DND-41 (cell line): ENCODE results near the gene LPIN1.

Experiments used
- EZH2 ChIP-seq: IDR thresholded peaks from 3 replicates; pipeline ENCODE4 v1.6.1; 2012; ENCODE audit warnings: borderline replicate concordance, low read depth, mild to moderate bottlenecking, moderate library complexity, low read length, inconsistent platforms; ENCODE audit not compliant: severe bottlenecking
- TF ChIP-seq, protein P1 (sequence below): IDR thresholded peaks from 2 replicates; pipeline ENCODE4 v1.5.1; 2012; ENCODE audit warnings: borderline replicate concordance, low read length, moderate library complexity, mild to moderate bottlenecking; ENCODE audit not compliant: poor library complexity, severe bottlenecking; ENCODE audit errors: extremely low read depth

DNA sequence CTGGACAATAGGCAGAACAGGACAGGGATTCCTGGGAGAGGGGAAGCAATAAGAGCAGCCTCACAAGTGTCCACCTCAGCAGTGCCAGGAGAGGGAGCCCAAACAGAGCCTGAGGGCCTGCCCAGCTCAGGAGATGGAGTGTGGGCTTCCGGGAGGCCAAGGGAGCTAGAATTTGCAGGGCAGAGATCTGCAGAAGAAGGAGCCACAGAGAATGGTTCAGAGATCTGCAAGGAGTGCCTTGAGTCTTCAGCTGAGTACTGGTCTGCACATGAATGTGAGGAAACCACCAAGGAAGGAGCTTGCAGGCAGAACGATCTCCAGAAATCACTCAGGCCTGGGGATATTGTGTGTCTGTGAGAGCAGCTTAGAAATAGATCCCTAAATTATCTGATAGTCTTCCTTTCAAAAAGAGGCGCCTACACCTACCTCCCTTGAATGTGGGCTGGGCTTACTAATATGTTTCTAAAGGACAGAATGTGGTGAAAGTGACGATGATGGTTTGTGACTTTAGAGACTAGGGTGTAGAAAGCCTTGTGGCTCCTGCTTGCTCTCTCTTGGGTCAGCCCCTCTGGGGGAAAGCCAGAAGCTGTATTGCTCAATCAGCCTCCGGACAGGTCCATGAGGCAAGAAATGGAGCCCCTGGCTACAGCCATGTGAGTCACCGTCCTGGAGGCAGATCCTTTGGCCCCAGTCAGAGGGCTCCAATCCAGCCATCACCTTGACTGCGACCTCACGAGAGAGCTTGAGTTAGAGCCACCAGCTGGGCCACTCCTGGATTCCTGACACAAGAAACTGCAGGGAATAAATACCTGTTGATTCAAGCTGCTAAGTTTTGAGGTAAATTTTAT, 7.6 kb upstream of the LPIN1 start:
- TF ChIP-seq, protein P1, sequence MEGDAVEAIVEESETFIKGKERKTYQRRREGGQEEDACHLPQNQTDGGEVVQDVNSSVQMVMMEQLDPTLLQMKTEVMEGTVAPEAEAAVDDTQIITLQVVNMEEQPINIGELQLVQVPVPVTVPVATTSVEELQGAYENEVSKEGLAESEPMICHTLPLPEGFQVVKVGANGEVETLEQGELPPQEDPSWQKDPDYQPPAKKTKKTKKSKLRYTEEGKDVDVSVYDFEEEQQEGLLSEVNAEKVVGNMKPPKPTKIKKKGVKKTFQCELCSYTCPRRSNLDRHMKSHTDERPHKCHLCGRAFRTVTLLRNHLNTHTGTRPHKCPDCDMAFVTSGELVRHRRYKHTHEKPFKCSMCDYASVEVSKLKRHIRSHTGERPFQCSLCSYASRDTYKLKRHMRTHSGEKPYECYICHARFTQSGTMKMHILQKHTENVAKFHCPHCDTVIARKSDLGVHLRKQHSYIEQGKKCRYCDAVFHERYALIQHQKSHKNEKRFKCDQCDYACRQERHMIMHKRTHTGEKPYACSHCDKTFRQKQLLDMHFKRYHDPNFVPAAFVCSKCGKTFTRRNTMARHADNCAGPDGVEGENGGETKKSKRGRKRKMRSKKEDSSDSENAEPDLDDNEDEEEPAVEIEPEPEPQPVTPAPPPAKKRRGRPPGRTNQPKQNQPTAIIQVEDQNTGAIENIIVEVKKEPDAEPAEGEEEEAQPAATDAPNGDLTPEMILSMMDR, result peak; percentile 37
- no peak for TF ChIP-seq EZH2
